ENCODE data around the gene CCL11.

CCL11 gene

DNA sequence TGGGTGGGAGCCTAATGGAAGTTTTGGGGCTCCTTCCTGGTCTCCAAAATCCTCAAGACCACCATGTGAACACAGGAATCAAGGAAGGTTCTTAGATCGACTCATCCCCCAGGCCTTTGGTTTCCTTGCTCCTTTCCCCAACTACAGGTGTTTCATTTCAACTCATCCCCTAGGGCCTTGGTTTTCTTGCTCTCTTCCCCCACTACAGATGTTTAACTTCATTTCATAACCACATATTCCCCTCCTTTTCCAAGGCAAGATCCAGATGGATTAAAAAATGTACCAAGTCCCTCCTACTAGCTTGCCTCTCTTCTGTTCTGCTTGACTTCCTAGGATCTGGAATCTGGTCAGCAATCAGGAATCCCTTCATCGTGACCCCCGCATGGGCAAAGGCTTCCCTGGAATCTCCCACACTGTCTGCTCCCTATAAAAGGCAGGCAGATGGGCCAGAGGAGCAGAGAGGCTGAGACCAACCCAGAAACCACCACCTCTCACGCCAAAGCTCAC is at the start of gene CCL11:
CCL11 (plus strand) TSS at position 457 of the 507 bp plus-strand sequence. CDS start 67 bp downstream, outside the sequence.
- Histone ChIP-seq H3K4me3 (ENCODE audit: low read length) (no peak within 1 kb of the TSS), H3K9ac (ENCODE audit: low read length) (no peak within 1 kb of the TSS), H3K4me1 (ENCODE audit: control insufficient read depth, insufficient read depth, low read length) (no peaks in the 10 kb centered on the region), H3K27me3 (ENCODE audit: control insufficient read depth, insufficient read depth, low read length) (no peaks in the 10 kb centered on the region), H3K36me3 (ENCODE audit: control insufficient read depth, insufficient read depth, low read length) (no peaks in the 10 kb centered on the region), H3K9me3 (ENCODE audit: control insufficient read depth, low read length) (no peaks in the 10 kb centered on the region)

DNA sequence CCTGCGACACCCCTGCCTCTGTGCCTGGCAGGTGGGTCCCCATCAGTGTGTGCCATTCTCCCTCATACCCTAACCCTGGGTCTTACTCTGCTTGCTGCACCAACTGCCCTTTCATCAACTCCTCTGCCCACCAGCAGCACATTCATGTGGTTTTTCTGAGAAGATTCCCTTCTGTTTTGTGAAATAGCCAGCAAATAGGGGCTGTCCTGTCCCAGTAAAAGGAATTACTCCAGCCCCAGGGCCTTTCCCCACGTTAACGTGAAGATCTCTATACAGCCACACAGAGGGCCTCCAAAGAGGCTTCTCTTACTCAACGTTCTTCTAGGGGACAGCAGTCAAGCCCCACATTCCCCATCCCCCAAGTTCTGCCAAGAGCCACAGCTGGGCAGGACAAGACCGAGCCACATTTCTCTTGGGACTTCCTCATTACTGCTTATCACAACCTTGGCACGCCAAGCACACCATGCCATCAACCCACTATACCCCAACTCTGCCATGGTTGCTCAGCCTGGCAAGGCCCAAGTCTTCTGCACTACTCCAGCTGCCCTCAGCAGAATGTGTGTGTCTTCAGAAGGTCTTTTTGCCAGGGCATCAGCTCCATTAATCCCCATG is 49.2 kb upstream of the CCL11 start:
- H3K4me1 ChIP-seq (ENCODE audit: control insufficient read depth, insufficient read depth, low read length) = peaks cover 23% of the 10 kb centered on the region
- H3K9me3 ChIP-seq (ENCODE audit: control insufficient read depth, low read length) = no peaks in the 10 kb centered on the region
- H3K4me3 ChIP-seq (ENCODE audit: low read length) = no peak overlapping the region
- H3K9ac ChIP-seq (ENCODE audit: low read length) = no peak overlapping the region
- no peaks in the 10 kb centered on the region for H3K27me3 ChIP-seq (ENCODE audit: control insufficient read depth, insufficient read depth, low read length)
- no peaks in the 10 kb centered on the region for H3K36me3 ChIP-seq (ENCODE audit: control insufficient read depth, insufficient read depth, low read length)

DNA sequence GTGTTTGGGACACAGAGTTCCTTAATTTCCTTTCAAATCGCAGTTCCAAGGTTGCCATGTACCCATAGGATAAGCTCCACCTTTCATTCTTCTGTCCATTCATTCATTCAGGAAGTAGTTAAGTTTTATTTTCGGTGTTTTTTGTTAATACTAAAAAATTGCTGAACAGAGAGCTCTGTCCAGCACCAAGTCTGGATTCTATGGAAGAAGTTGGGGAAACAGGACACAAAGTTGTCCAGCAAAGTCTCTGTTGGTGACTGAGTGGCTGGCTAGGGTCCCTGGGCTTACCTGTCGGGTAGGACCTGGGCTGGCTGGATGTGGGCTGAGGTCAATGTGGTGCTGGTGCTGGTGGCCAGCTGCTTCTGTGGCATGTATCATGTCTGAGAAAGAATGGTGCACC is 48.1 kb upstream of the CCL11 start:
- no peaks in the 10 kb centered on the region for H3K9me3 ChIP-seq (ENCODE audit: control insufficient read depth, low read length)
- H3K36me3 ChIP-seq (ENCODE audit: control insufficient read depth, insufficient read depth, low read length) = no peaks in the 10 kb centered on the region
- H3K27me3 ChIP-seq (ENCODE audit: control insufficient read depth, insufficient read depth, low read length) = no peaks in the 10 kb centered on the region
- H3K4me1 ChIP-seq (ENCODE audit: control insufficient read depth, insufficient read depth, low read length) = peaks cover 24% of the 10 kb centered on the region
- no peak overlapping the region for H3K4me3 ChIP-seq (ENCODE audit: low read length)
- no peak overlapping the region for H3K9ac ChIP-seq (ENCODE audit: low read length)

GRCh38 chr17:34241062-34241461 is 44.5 kb upstream of the CCL11 start:
- Histone ChIP-seq H3K9me3 (ENCODE audit: control insufficient read depth, low read length) (no peaks in the 10 kb centered on the region), H3K27me3 (ENCODE audit: control insufficient read depth, insufficient read depth, low read length) (no peaks in the 10 kb centered on the region), H3K4me3 (ENCODE audit: low read length) (no peak overlapping the region), H3K4me1 (ENCODE audit: control insufficient read depth, insufficient read depth, low read length) (peaks cover 6% of the 10 kb centered on the region), H3K36me3 (ENCODE audit: control insufficient read depth, insufficient read depth, low read length) (no peaks in the 10 kb centered on the region), H3K9ac (ENCODE audit: low read length) (no peak overlapping the region)

DNA sequence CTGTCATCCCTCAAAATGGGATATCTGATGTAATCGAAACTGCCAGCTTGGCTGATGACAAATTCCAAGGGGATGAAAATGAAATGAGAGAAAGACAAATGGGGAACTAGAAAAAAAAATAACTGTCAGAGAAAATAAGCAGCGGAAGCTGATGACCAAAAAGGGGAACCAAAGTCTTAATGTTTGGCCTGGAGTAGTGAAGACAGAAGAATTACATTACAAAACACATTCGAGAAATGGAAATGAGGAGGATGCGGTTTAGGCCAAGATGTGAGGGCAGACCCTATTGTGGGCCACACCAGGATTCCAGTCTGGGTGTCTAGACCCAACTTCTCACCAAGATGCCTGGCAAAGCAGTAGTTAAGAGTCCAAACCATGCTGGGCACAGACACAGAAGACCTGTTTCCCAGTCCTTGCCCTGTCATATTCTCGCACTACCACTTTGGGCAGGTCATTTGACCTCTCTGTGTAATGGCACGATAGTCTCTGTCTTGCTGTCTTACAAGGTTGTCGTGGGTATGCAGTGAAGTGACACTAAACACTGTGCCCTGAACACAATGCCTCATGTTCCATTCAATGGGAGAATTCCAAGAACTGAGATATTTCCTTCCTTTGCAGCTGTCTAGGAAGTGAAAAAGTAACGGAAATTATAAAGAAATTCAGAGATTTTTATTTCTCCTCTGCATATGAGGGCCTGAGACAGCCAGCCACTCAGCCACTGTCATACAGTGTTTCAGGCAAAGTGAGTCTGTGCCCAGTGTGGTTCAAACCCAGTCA is 42.8 kb upstream of the CCL11 start:
- no peaks in the 10 kb centered on the region for H3K9me3 ChIP-seq (ENCODE audit: control insufficient read depth, low read length)
- no peaks in the 10 kb centered on the region for H3K36me3 ChIP-seq (ENCODE audit: control insufficient read depth, insufficient read depth, low read length)
- H3K27me3 ChIP-seq (ENCODE audit: control insufficient read depth, insufficient read depth, low read length) = no peaks in the 10 kb centered on the region
- H3K4me1 ChIP-seq (ENCODE audit: control insufficient read depth, insufficient read depth, low read length) = peaks cover 5% of the 10 kb centered on the region
- H3K4me3 ChIP-seq (ENCODE audit: low read length) = no peak overlapping the region
- no peak overlapping the region for H3K9ac ChIP-seq (ENCODE audit: low read length)

DNA sequence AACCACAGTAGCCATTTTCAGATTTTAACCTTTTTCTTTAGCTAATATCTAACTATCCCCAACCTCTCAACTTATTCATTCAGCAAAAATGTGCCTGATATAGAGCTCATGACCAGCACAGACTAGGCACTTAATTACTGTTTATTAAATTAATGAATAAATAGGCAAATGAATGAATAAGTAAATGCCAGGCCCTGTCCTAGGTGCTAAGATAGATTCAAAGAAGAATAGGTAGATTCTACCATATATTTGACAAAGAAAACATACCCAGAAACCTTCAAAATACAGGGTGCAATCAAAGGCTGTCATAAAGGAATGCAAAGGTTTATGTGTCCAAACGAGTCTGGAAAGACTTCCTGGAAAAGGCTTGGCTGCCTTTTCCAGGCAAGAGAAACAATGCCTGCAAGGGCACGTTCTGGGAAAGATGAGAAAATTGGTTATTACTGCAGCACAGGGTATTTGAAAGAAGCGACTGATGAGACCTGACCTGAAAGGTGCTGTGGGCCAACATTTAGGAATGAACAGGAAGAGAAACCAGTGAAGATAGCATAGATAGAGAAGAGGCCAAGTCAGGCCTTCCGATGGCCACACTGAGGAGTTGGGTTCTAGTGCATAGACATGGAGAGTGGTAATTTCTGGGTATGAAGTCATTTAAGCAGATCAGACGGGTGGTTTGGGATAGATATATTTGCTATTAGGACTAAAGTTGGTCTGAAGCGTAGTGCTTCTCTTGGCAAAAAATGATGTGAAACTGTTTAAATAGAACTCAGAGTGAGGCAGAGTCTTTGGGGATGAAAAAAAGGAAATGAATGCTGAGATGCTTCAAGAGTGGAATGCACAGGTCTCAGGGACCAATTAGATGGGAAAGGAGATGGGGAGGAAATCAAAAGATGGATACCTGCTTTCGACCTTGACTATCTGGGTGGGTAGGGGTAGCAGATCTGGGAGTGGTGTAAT is 41.9 kb upstream of the CCL11 start:
- Histone ChIP-seq H3K4me3 (ENCODE audit: low read length) (no peak overlapping the region), H3K36me3 (ENCODE audit: control insufficient read depth, insufficient read depth, low read length) (no peaks in the 10 kb centered on the region), H3K4me1 (ENCODE audit: control insufficient read depth, insufficient read depth, low read length) (peaks cover 8% of the 10 kb centered on the region), H3K9ac (ENCODE audit: low read length) (no peak overlapping the region), H3K27me3 (ENCODE audit: control insufficient read depth, insufficient read depth, low read length) (no peaks in the 10 kb centered on the region), H3K9me3 (ENCODE audit: control insufficient read depth, low read length) (no peaks in the 10 kb centered on the region)

DNA sequence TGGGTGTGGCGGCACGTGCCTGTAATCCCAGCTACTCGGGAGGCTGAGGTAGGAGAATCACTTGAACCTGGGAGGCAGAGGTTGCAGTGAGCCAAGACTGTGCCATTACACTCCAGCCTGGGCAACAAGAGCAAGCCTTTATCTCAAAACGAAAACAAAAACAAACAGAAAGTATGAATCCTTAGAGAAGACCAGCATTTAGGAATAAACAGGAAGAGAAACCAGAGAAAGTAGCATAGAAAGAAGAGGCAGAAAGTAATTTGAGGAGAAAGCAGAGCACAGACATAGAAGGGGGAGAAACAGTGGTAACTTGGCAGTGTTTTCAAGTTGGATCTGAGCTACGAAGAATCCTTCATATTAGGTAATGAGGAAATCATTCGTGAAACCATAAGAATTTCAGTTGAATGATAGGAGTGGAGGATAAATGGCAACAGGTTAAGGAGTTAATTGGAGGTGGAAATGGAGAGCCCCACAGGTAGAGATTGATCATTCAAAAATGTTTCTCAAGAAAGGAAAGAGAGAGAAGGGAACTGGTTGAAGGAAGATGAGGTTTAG is 40.1 kb upstream of the CCL11 start:
- Histone ChIP-seq H3K27me3 (ENCODE audit: control insufficient read depth, insufficient read depth, low read length) (no peaks in the 10 kb centered on the region), H3K9me3 (ENCODE audit: control insufficient read depth, low read length) (no peaks in the 10 kb centered on the region), H3K9ac (ENCODE audit: low read length) (no peak overlapping the region), H3K4me1 (ENCODE audit: control insufficient read depth, insufficient read depth, low read length) (peaks cover 15% of the 10 kb centered on the region), H3K4me3 (ENCODE audit: low read length) (no peak overlapping the region), H3K36me3 (ENCODE audit: control insufficient read depth, insufficient read depth, low read length) (no peaks in the 10 kb centered on the region)

- no peaks in the 10 kb centered on the region for H3K9me3 ChIP-seq (ENCODE audit: control insufficient read depth, low read length)
- H3K4me3 ChIP-seq (ENCODE audit: low read length) = no peak overlapping the region
- no peaks in the 10 kb centered on the region for H3K36me3 ChIP-seq (ENCODE audit: control insufficient read depth, insufficient read depth, low read length)
- H3K27me3 ChIP-seq (ENCODE audit: control insufficient read depth, insufficient read depth, low read length) = no peaks in the 10 kb centered on the region
- H3K4me1 ChIP-seq (ENCODE audit: control insufficient read depth, insufficient read depth, low read length) = peaks cover 10% of the 10 kb centered on the region
- H3K9ac ChIP-seq (ENCODE audit: low read length) = no peak overlapping the region
Observed at GRCh38 chr17:34246446-34246845, 39.1 kb upstream of the CCL11 start.

- no peaks in the 10 kb centered on the region for H3K36me3 ChIP-seq (ENCODE audit: control insufficient read depth, insufficient read depth, low read length)
- no peaks in the 10 kb centered on the region for H3K9me3 ChIP-seq (ENCODE audit: control insufficient read depth, low read length)
- H3K4me3 ChIP-seq (ENCODE audit: low read length) = no peak overlapping the region
- H3K27me3 ChIP-seq (ENCODE audit: control insufficient read depth, insufficient read depth, low read length) = no peaks in the 10 kb centered on the region
- peaks cover 10% of the 10 kb centered on the region for H3K4me1 ChIP-seq (ENCODE audit: control insufficient read depth, insufficient read depth, low read length)
- no peak overlapping the region for H3K9ac ChIP-seq (ENCODE audit: low read length)
Observed at GRCh38 chr17:34246881-34247280, 38.7 kb upstream of the CCL11 start.

DNA sequence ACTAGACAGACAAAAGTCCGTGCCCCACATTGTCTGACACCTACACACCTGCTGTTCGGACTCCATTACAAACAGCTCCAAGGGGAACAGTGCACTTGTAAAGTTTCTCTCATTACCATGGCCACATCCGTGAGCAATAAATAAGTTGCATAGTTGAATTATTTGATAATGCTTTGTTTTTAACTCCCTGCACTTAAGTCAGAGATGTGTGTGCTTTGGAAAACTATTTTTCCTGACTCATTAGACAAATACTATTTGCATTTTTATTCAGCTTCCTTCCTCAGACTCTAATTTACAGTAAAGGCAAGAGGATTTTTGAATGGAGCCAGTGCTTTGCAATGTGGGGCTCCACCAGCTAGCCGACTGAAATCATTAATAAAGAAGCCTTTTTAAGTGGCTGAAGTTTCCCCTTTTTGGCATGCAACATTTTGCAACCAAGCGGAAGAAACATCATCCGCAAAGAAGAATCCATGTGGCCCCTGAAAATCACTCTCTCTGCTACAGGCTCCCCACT is 37.0 kb upstream of the CCL11 start:
- H3K9me3 ChIP-seq (ENCODE audit: control insufficient read depth, low read length) = no peaks in the 10 kb centered on the region
- H3K9ac ChIP-seq (ENCODE audit: low read length) = no peak overlapping the region

DNA sequence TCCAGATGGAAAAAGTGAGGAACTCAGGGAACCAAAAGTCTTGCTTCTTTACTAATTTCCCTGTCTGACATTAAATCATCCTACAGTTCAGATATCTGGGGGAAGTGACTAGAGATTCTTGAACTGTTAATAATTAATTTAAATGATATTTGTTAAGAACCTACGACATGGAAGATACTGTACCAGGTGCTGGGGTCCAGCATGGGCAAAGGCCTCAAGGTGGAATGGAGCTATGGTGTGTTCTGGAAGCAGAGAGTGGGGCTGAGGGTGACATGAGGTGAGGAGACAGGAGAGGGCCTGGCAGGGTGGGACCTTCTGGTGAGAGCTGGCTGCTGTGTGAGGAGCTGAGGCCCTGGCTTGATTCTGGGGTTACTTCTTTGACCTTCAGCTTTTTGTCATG is 36.5 kb upstream of the CCL11 start:
- Histone ChIP-seq H3K27me3 (ENCODE audit: control insufficient read depth, insufficient read depth, low read length) (no peaks in the 10 kb centered on the region), H3K9ac (ENCODE audit: low read length) (no peak overlapping the region), H3K4me1 (ENCODE audit: control insufficient read depth, insufficient read depth, low read length) (peaks cover 27% of the 10 kb centered on the region), H3K4me3 (ENCODE audit: low read length) (no peak overlapping the region), H3K9me3 (ENCODE audit: control insufficient read depth, low read length) (no peaks in the 10 kb centered on the region), H3K36me3 (ENCODE audit: control insufficient read depth, insufficient read depth, low read length) (no peaks in the 10 kb centered on the region)

More for the DNA sequence above, 37.0 kb upstream of the CCL11 start:
- Histone ChIP-seq H3K27me3 (ENCODE audit: control insufficient read depth, insufficient read depth, low read length) (no peaks in the 10 kb centered on the region), H3K4me3 (ENCODE audit: low read length) (no peak overlapping the region), H3K36me3 (ENCODE audit: control insufficient read depth, insufficient read depth, low read length) (no peaks in the 10 kb centered on the region), H3K4me1 (ENCODE audit: control insufficient read depth, insufficient read depth, low read length) (peaks cover 22% of the 10 kb centered on the region)
